ENCODE data around the gene POMGNT2. TPM values are rescaled to one million over a fixed set of nuclear protein-coding genes. Genes with fewer than 3 reads are reported as not detected.

POMGNT2 gene
- total RNA-seq, 1 donor from 2014 or later = 4.0 TPM

- intact Hi-C loops (cut with micrococcal nuclease) = no loop called here
Observed at GRCh38 chr3:43104039-43104438, 1.8 kb downstream of the POMGNT2 start.

DNA sequence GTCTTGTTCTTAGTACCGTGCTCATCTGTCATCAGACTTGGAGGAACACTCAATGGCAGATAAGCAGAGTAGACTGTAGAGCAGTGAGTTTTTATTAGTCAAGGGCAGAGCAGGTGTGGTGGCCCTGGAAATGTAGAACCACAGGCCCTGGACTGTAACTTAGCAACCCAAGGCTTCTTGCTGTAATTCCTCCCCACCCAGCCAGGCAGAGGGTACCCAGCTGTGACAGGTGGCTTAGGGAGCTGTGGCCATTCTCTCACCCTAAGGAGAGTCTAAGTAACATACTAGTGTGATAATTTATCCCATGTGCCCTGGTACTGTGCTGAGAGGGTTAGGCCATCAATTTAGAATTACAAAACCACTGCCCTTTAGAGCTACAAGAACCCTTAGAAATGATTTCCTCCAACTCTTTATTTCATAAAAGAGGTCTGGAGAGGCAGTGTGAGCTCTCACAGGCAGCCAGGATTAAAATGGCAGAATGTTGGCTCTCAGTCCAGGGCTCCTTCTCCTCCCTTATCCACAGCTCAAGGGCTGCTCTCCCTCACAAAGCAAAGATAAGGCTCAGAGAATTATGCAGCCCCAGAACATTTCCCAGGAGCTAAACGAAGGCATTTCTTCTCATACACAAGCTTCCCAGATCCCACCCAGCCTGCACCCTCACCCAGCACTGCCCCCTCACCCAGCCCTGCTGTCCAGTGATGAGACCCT lies 3.0 kb downstream of the POMGNT2 start:
- intact Hi-C loops (cut with micrococcal nuclease) = no loop called here

GRCh38 chr3:43098761-43099160 lies 7.1 kb downstream of the POMGNT2 start:
- intact Hi-C loops (cut with micrococcal nuclease) = no loop called here

DNA sequence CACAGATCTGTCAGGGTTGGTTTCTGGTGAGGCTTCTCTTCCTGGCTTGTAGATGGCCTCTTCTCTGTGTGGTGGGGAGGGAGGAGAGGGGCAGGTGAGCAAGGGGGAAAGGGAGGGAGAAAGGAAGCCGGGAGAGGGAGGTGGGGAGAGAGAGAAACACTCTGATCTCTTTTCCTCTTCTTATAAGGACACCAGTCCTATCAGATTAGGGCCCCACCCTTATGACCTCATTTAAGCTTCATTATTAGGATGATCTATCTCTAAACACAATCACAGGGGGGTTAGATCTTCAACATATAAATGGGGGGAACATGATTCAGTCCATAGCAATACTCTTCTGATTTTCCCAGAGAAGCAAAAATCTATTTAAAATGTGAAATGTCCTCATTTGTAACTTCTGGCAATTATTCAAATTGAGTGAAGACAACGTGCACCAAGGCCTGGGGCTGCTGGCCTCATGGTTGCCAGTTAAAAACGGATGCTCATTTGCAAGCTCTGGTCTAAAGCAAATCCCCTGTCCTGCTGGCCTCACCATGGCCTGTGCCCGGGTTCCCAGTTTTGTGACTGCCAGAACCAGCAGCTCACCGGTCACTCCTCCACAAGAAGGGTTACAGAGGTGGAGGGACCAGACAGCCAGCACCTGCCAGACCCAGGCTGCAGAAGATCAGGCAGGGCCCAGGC lies 8.3 kb downstream of the POMGNT2 start:
- intact Hi-C loops (cut with micrococcal nuclease) = no loop called here

DNA sequence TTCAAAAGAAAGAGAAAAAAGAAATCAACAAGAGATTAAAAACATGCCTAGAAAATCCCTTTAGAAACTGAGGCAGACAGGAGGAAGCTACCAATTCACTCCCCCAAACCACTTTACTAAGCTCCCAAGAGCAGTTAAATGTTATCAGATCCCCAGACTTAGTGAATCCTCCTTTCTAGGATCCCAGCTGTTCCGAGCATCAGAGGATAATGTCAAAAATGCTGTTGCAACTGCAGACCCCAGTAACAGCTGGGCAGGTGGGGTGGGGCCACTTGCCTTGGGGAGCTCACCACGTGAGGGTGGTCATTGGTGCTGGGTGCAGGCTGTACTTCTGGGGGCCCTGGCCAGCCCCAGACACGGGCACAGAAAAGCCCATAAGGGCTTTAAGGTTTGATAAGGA lies 9.1 kb downstream of the POMGNT2 start:
- intact Hi-C loops (cut with micrococcal nuclease) = no loop called here

DNA sequence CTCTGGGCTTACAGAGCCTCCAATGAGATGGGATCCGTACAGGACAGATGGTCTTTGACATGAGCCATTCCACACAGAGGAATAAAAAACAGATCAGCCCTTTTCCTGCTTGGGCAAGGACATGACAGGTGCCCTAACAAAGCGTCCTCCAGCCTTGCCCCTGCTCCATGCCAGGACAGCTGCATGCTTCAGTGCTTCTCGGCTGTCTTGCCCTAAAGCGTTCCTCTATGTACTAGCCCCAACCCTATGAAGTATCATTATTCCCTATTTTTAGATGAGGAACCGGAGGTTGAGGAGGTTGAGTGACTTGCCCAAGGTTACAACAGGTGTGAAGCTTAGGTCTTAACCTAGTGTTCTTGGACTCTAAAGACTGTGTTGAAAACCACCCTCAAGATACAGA lies 10.5 kb downstream of the POMGNT2 start:
- intact Hi-C loops (cut with micrococcal nuclease) = no loop called here

DNA sequence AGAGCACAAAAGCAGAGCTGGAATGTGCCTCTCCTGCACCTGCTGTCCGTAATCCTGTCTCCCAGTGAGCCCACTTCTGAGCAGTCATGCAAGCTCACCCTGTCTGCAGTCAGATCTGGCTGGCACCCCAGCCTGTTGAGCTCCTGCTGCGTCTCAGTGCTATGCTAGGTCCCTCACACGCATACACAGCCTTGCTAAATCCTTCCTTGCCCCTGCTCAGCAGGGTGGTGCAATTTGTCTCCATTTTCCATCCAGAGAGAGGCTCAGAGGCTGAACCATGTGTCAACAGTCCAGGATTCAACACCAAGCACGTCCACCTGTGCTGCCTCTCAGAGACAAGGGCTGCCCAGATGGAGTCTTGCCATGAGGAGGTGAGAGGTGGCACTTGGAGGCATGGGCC lies 11.0 kb downstream of the POMGNT2 start:
- intact Hi-C loops (cut with micrococcal nuclease) = no loop called here

DNA sequence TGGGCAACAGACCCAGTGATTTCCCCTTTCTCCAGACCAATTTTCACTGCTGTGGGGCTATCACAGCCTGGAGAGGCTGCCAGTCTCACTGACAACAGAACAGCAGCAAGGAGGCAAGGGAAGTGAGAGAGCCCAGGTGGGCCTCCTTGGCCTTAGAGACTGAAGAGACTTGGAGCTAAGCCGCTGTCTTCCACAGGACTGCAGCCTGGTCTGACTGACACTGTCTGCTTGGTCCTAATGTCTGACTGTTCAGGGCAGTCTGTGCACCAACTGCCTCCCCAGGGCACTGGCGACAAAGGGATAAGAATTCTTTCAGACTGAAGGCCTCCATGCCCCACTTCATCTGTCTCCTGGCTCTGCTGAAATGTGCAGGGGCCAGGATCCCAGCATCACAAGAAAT lies 11.5 kb downstream of the POMGNT2 start:
- intact Hi-C loops (cut with micrococcal nuclease) = no loop called here

GRCh38 chr3:43093974-43094373 lies 11.9 kb downstream of the POMGNT2 start:
- intact Hi-C loops (cut with micrococcal nuclease) = no loop called here

DNA sequence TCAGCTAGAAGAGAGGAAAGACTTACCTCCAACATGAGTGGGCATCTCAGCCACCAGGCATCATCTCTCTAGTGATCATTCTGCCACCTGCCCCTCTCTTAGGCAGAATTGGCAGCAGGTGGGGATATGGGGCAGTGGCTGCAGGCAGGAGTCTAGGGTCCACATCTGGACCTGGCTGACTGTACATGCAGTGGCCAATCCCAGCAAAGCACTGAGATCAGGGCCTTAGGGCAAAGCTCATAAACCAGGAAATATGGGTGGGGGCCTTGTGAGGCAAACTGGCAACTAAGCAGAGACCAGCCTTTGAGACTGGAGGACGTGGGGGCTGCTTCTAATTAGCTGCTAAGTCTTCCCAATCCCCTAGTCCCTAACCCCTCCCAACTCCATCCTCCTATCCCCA lies 12.9 kb downstream of the POMGNT2 start:
- intact Hi-C loops (cut with micrococcal nuclease) = no loop called here

GRCh38 chr3:43091481-43091880 lies 14.4 kb downstream of the POMGNT2 start:
- intact Hi-C loops (cut with micrococcal nuclease) = no loop called here

GRCh38 chr3:43090238-43090637 lies 15.6 kb downstream of the POMGNT2 start:
- intact Hi-C loops (cut with micrococcal nuclease) = no loop called here

GRCh38 chr3:43089081-43089480 lies 16.8 kb downstream of the POMGNT2 start:
- intact Hi-C loops (cut with micrococcal nuclease) = no loop called here

DNA sequence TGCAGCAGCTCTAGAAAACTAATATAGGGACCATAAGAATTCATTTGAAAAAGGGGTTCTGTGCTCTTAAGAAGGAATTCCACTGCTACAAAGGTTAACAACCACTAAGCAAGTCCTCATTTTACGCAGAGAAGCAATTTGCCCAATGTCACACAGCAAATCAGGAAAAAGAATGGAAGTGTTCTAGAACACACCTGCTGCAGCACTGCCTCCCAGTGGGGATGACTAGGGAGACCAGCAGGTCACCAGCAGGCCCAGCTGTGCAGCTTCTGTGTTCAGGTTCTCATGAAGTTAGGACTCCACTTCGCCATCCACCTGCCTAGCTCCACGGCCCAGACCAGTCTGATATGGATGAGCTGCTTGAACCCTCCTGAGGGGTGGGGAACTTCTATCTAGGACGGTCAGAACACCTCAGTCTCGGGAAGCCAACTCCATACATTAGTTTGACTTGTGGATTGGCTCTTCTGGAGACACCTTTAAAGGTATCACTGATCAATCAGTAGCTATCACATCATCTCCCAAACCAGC lies 18.6 kb downstream of the POMGNT2 start:
- intact Hi-C loops (cut with micrococcal nuclease) = no loop called here

DNA sequence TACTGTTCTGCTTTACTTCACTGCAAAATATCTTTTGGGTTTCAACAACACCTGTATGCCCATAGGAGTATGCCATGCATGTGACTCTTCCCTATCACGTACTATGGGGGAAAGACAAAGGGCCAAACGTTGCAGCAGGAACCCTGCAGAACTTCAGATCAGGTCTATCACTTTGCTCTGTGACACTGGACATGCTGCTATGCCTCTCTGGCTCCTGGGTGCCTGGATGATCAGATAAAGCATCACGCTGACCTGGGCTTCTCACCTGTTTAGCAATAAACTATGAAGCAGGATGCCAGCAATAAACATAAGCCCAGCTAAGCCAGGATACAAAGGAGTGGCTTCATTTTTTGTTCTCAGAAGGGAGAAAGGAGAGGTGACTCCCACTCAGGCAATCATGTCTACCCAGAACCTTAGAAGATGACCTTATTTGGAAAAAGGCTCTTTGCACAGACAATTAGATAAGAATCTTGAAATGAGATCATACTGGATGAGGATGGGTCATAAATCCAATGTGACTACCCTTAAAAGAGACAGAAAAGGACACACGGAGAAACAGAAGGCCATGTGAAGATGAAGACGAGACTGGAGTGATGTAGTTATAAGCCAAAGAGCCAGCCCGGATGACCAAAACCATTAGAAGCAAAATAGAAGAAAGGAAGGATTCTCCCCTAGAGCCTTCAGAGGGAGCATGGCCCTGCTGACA lies 19.3 kb downstream of the POMGNT2 start:
- intact Hi-C loops (cut with micrococcal nuclease) = no loop called here

DNA sequence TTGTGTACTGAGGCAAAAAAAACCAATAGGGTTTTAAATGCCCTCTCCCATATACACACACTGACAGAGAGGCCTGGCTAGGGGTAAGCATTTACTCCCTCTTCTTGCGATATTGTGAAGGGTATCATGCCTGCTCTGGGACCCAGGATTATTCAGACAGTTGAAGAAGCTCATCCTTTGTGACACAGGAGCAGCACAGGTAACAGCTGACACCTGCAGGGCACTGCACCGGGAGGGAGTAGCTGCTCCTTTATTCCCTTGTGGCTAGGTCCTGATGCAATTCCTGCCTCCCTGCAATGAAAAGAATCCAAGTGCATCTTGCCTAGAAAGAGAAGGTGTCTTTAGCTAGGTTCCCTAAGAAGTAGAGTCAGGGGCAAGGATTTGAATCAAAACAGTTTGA lies 23.4 kb downstream of the POMGNT2 start:
- intact Hi-C loops (cut with micrococcal nuclease) = no loop called here

- intact Hi-C loops (cut with micrococcal nuclease) = no loop called here
Observed at GRCh38 chr3:43081796-43082195, 24.1 kb downstream of the POMGNT2 start.

- intact Hi-C loops (cut with micrococcal nuclease) = no loop called here
Observed at GRCh38 chr3:43080726-43081568, 24.9 kb downstream of the POMGNT2 start.

- intact Hi-C loops (cut with micrococcal nuclease) = no loop called here
Observed at GRCh38 chr3:43079536-43080332, 26.1 kb downstream of the POMGNT2 start.

DNA sequence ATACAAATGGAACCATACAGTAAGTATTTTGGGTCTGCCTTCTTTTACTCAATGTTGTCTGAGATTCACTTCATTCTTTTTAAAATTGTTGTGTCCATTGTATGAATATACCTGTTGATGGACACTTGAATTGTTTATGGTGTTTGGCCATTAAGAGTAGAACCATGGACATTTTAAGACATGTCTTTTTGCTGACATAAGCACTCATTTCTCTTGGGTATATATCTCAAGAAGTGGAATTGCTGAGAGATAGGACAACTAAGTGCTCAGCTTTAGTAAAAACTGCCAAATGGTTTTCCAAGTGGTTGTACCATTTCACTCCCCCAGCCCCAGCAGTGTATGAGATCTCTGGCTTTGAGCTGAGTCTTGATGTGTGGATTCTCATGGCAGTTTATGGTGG lies 28.2 kb downstream of the POMGNT2 start:
- intact Hi-C loops (cut with micrococcal nuclease) = no loop called here

GRCh38 chr3:43077261-43077660 lies 28.6 kb downstream of the POMGNT2 start:
- intact Hi-C loops (cut with micrococcal nuclease) = no loop called here

Measured in T-helper 2 cell treated with Interferon-gamma antibody and Interleukin-4, amounts not matched to agents 100 ng/mL and 5 ng/mL, for 36 hours (primary cell).